BJ (cell line): ENCODE results near the gene EEF1G. TPM values are rescaled to one million over a fixed set of nuclear protein-coding genes. Genes with fewer than 3 reads are reported as not detected.

ENCODE experiments used
- CTCF ChIA-PET: fragments of 350-600 bp; formaldehyde crosslinking; extraction: SDS; loops from one replicate; lab custom pipeline; 2021; ENCODE audit warnings: antibody characterized with exemption, inconsistent platforms; lab: Yijun Ruan, JAX
- POLR2A ChIA-PET: fragments of 300-600 bp; sonication (Branson Sonifier 250); formaldehyde crosslinking; extraction: SDS; loops from one replicate; lab custom pipeline; 2021; ENCODE audit warnings: antibody characterized with exemption; lab: Charles Lee
- DNase-seq: peaks from one replicate; pipeline ENCODE4 v3.0.0-alpha.2; 2011; ENCODE audit warnings: low read depth
- H3K27me3 ChIP-seq: 2 replicates; pipeline ENCODE4 v1.6.0; 2011; ENCODE audit warnings: low read length; ENCODE audit not compliant: control insufficient read depth, insufficient read depth
- H3K36me3 ChIP-seq: 2 replicates; pipeline ENCODE4 v1.5.1; 2011; ENCODE audit warnings: low read length; ENCODE audit not compliant: control insufficient read depth, insufficient read depth
- H3K4me3 ChIP-seq: 2 replicates; pipeline ENCODE4 v1.5.1; 2011; ENCODE audit warnings: low read depth, mild to moderate bottlenecking, control low read depth, low read length
- CTCF ChIP-seq: IDR thresholded peaks from 2 replicates; pipeline ENCODE4 v1.5.1; 2011; ENCODE audit warnings: low read depth, mild to moderate bottlenecking, control low read depth, inconsistent platforms, low read length, moderate library complexity; ENCODE audit not compliant: insufficient read depth
- polyA plus RNA-seq: library from polyadenylated mRNA; depleted of rRNA; stranded (reverse); fragments of >200 nt; gene quantifications from 2 replicates; pipeline ENCODE4 v1.2.3, GENCODE V29; 2011

EEF1G gene
- polyA plus RNA-seq, 1 experiment, result 2,459 TPM

GRCh38 chr11:62601122-62601371 is 27.4 kb upstream of the EEF1G start:
- POLR2A ChIA-PET, result interaction anchor here (1.0 to 1.5 kb wide), 2 partner anchors 10 kb away, joined by 3 to 16 read pairs; partner anchors contain the start of gene TUT1
- CTCF ChIA-PET, result interaction anchor here (0.6 to 1.7 kb wide), 6 partner anchors 9 to 206 kb away, joined by 3 to 12 read pairs (median 6); partner anchors contain the start of gene TUT1

GRCh38 chr11:62600367-62601121 is 26.9 kb upstream of the EEF1G start:
- TF ChIP-seq CTCF, result no peak
- POLR2A ChIA-PET, result interaction anchor here (1.5 kb wide), 1 partner anchor 9 kb away, joined by 16 read pairs; the partner anchor contains the start of gene TUT1
- CTCF ChIA-PET, result interaction anchor here (0.6 to 2.2 kb wide), 6 partner anchors 9 to 206 kb away, joined by 3 to 12 read pairs (median 6); partner anchors contain the start of gene TUT1

More at GRCh38 chr11:62601122-62601371, 27.4 kb upstream of the EEF1G start:
- DNase-seq, result no peak
- Histone ChIP-seq H3K4me3 (peak overlapping the region; percentile 96), H3K36me3 (peaks cover 22% of the 10 kb centered on the region), H3K27me3 (no peaks in the 10 kb centered on the region)
- no peak for TF ChIP-seq CTCF

GRCh38 chr11:62599901-62600300 is 26.2 kb upstream of the EEF1G start:
- Histone ChIP-seq H3K36me3 (peaks cover 28% of the 10 kb centered on the region), H3K27me3 (no peaks in the 10 kb centered on the region), H3K4me3 (peak overlapping the region; percentile 96)
- no peak for TF ChIP-seq CTCF
- ChIA-PET CTCF (interaction anchor here (0.6 to 2.2 kb wide), 6 partner anchors 12 to 205 kb away, joined by 3 to 8 read pairs (median 4); no protein-coding TSS in a partner anchor), POLR2A (no interaction called here)
- no peak for DNase-seq

More at GRCh38 chr11:62600367-62601121, 26.9 kb upstream of the EEF1G start:
- Histone ChIP-seq H3K27me3 (no peaks in the 10 kb centered on the region), H3K4me3 (peak overlapping the region; percentile 96), H3K36me3 (peaks cover 23% of the 10 kb centered on the region)
- no peak for DNase-seq

- TF ChIP-seq CTCF, result no peak
- Histone ChIP-seq H3K27me3 (no peaks in the 10 kb centered on the region), H3K4me3 (peak overlapping the region; percentile 96), H3K36me3 (peaks cover 28% of the 10 kb centered on the region)
- DNase-seq, result peak; percentile 91
- CTCF ChIA-PET, result interaction anchor here (0.6 to 2.2 kb wide), 7 partner anchors 12 to 204 kb away, joined by 3 to 8 read pairs (median 4); no protein-coding TSS in a partner anchor
- POLR2A ChIA-PET, result no interaction called here
Observed at GRCh38 chr11:62599069-62599696, 25.5 kb upstream of the EEF1G start.

GRCh38 chr11:62595124-62595523 is 21.4 kb upstream of the EEF1G start:
- no peak for TF ChIP-seq CTCF
- no peak for DNase-seq
- ChIA-PET CTCF (interaction anchor here (2.1 to 2.7 kb wide), 3 partner anchors 16 to 201 kb away, joined by 6 to 14 read pairs (median 10); partner anchors contain the start of gene EML3), POLR2A (no interaction called here)
- H3K27me3 ChIP-seq, result no peaks in the 10 kb centered on the region
- H3K4me3 ChIP-seq, result no peak overlapping the region
- H3K36me3 ChIP-seq, result peaks cover 29% of the 10 kb centered on the region
